H9 (cell line): ENCODE data around the gene FAM184A. TPM values are rescaled to one million over a fixed set of nuclear protein-coding genes. Genes with fewer than 3 reads are reported as not detected.

Experiments
- DNase-seq: peaks from one replicate; pipeline ENCODE4 v3.0.0-alpha.2; 2017
- H2AFZ ChIP-seq: one replicate; pipeline ENCODE4 v1.6.1; 2013; ENCODE audit warnings: mild to moderate bottlenecking, low read length, control low read depth, moderate library complexity
- H2AK5ac ChIP-seq: 2 replicates; pipeline ENCODE4 v1.6.1; 2013; ENCODE audit warnings: low read length, control low read depth, mixed read lengths; ENCODE audit not compliant: insufficient read length
- H2BK120ac ChIP-seq: one replicate; pipeline ENCODE4 v1.6.1; 2013; ENCODE audit warnings: low read depth, mild to moderate bottlenecking, low read length, control low read depth, inconsistent platforms; ENCODE audit not compliant: poor library complexity, severe bottlenecking
- H2BK12ac ChIP-seq: 2 replicates; pipeline ENCODE4 v1.6.1; 2013; ENCODE audit warnings: low read length, control low read depth, mixed read lengths, low read depth; ENCODE audit not compliant: insufficient read length
- H2BK15ac ChIP-seq: 2 replicates; pipeline ENCODE4 v1.6.1; 2013; ENCODE audit warnings: low read depth, low read length, control low read depth
- H2BK20ac ChIP-seq: one replicate; pipeline ENCODE4 v1.6.1; 2013; ENCODE audit warnings: low read depth, mild to moderate bottlenecking, low read length, control low read depth, inconsistent platforms; ENCODE audit not compliant: poor library complexity, severe bottlenecking
- H2BK5ac ChIP-seq: 2 replicates; pipeline ENCODE4 v1.6.1; 2013; ENCODE audit warnings: low read length, control low read depth, mixed read lengths; ENCODE audit not compliant: insufficient read length
- H3K14ac ChIP-seq: 2 replicates; pipeline ENCODE4 v1.6.1; 2013; ENCODE audit warnings: low read length, control low read depth; ENCODE audit not compliant: insufficient read depth
- H3K18ac ChIP-seq: 2 replicates; pipeline ENCODE4 v1.6.1; 2013; ENCODE audit warnings: low read depth, mild to moderate bottlenecking, mixed read lengths, low read length, control low read depth; ENCODE audit not compliant: insufficient read length
- H3K23ac ChIP-seq: 2 replicates; pipeline ENCODE4 v1.6.1; 2013; ENCODE audit warnings: low read length, control low read depth, mixed read lengths, low read depth; ENCODE audit not compliant: insufficient read length
- H3K23me2 ChIP-seq: 2 replicates; pipeline ENCODE4 v1.6.1; 2013; ENCODE audit warnings: low read depth, mild to moderate bottlenecking, mixed read lengths, low read length, control low read depth; ENCODE audit not compliant: insufficient read length, poor library complexity, severe bottlenecking
- H3K27ac ChIP-seq: 2 replicates; pipeline ENCODE4 v1.5.1; 2013; ENCODE audit warnings: low read length, control low read depth, mixed read lengths, low read depth; ENCODE audit not compliant: insufficient read length
- H3K27me3 ChIP-seq: 2 replicates; pipeline ENCODE4 v1.6.1; 2013; ENCODE audit warnings: low read length, control low read depth, inconsistent platforms; ENCODE audit not compliant: insufficient read depth
- H3K4ac ChIP-seq: 2 replicates; pipeline ENCODE4 v1.6.1; 2013; ENCODE audit warnings: low read depth, mild to moderate bottlenecking, control low read depth, inconsistent platforms, low read length, moderate library complexity
- H3K4me1 ChIP-seq: 2 replicates; pipeline ENCODE4 v1.6.1; 2013; ENCODE audit warnings: low read length, control low read depth, inconsistent platforms; ENCODE audit not compliant: insufficient read depth
- H3K4me2 ChIP-seq: 2 replicates; pipeline ENCODE4 v1.6.1; 2013; ENCODE audit warnings: low read length, control low read depth, mixed read lengths; ENCODE audit not compliant: insufficient read length, insufficient read depth
- H3K56ac ChIP-seq: 2 replicates; pipeline ENCODE4 v1.6.1; 2013; ENCODE audit warnings: low read depth, mild to moderate bottlenecking, mixed read lengths, low read length, control low read depth; ENCODE audit not compliant: insufficient read length
- H3K79me1 ChIP-seq: 2 replicates; pipeline ENCODE4 v1.6.1; 2013; ENCODE audit warnings: low read depth, mild to moderate bottlenecking, moderate library complexity, low read length, control low read depth, inconsistent platforms; ENCODE audit not compliant: insufficient read depth, poor library complexity, severe bottlenecking
- H3K79me2 ChIP-seq: 2 replicates; pipeline ENCODE4 v1.6.1; 2013; ENCODE audit warnings: low read length, control low read depth, inconsistent platforms; ENCODE audit not compliant: insufficient read depth
- H3K9ac ChIP-seq: 2 replicates; pipeline ENCODE4 v1.6.1; 2013; ENCODE audit warnings: low read length, control low read depth, mixed read lengths; ENCODE audit not compliant: insufficient read length; ENCODE audit errors: extremely low read depth
- H3K9me3 ChIP-seq: one replicate; pipeline ENCODE4 v1.6.1; 2013; ENCODE audit warnings: low read depth, low read length, inconsistent platforms; ENCODE audit not compliant: control insufficient read depth
- H3T11ph ChIP-seq: one replicate; pipeline ENCODE4 v1.6.1; 2013; ENCODE audit warnings: mild to moderate bottlenecking, low read length, control low read depth, inconsistent platforms
- H4K20me1 ChIP-seq: one replicate; pipeline ENCODE4 v1.6.1; 2013; ENCODE audit not compliant: control insufficient read depth, insufficient read length, insufficient read depth
- H4K5ac ChIP-seq: 2 replicates; pipeline ENCODE4 v1.6.1; 2013; ENCODE audit warnings: low read depth, mild to moderate bottlenecking, mixed read lengths, low read length, control low read depth; ENCODE audit not compliant: insufficient read length
- H4K8ac ChIP-seq: replicated peaks from 2 replicates; pipeline ENCODE4 v1.6.1; 2013; ENCODE audit warnings: low read length, control low read depth, mixed read lengths, low read depth; ENCODE audit not compliant: insufficient read length
- H4K91ac ChIP-seq: 2 replicates; pipeline ENCODE4 v1.6.1; 2013; ENCODE audit warnings: low read depth, mild to moderate bottlenecking, moderate library complexity, mixed read lengths, low read length, control low read depth; ENCODE audit not compliant: insufficient read length
- H3K27ac Mint-ChIP-seq, 3 experiments: 2 replicates in 2 of 3; 3 replicates in 1 of 3; pipeline ENCODE4 v1.8.0; 2020 to 2021; ENCODE audit warnings: mixed read lengths in 3 of 3, mild to moderate bottlenecking in 1 of 3, moderate library complexity in 1 of 3
- H3K27me3 Mint-ChIP-seq: 2 replicates; pipeline ENCODE4 v1.8.0; 2021; ENCODE audit warnings: low read depth, mild to moderate bottlenecking, moderate library complexity, mixed read lengths
- H3K36me3 Mint-ChIP-seq, 3 experiments: 2 replicates in 2 of 3; 3 replicates in 1 of 3; pipeline ENCODE4 v1.8.0; 2020 to 2021; ENCODE audit warnings: low read depth in 3 of 3, mixed read lengths in 3 of 3; ENCODE audit not compliant: insufficient read depth in 1 of 3
- H3K4me1 Mint-ChIP-seq, 2 experiments: 2 replicates each; pipeline ENCODE4 v1.8.0; 2020; ENCODE audit warnings: mixed read lengths in 2 of 2
- H3K4me3 Mint-ChIP-seq, 2 experiments: 2 replicates in 1 of 2; 3 replicates in 1 of 2; pipeline ENCODE4 v1.8.0; 2020 to 2021; ENCODE audit warnings: mild to moderate bottlenecking in 2 of 2, mixed read lengths in 2 of 2, moderate library complexity in 1 of 2
- H3K9me3 Mint-ChIP-seq, 2 experiments: 2 replicates in 1 of 2; 3 replicates in 1 of 2; pipeline ENCODE4 v1.8.0; 2020; ENCODE audit warnings: mild to moderate bottlenecking in 2 of 2, mixed read lengths in 2 of 2, moderate library complexity in 1 of 2
- CTCF ChIP-seq: fragments of 200-600 bp; sonication (generic); conservative IDR thresholded peaks from 3 replicates; pipeline ENCODE4 v1.8.0; 2021; ENCODE audit warnings: antibody characterized with exemption, mild to moderate bottlenecking
- WGBS: extraction: QIAGEN DNeasy Blood & Tissue Kit; methylation state at CpG from one replicate; pipeline ENCODE4 v1.1.7; 2013; ENCODE audit warnings: missing lambda C conversion rate, low lambda C conversion rate, mixed read lengths; ENCODE audit not compliant: insufficient read length; ENCODE audit errors: extremely low coverage; 5-methylcytosine and 5-hydroxymethylcytosine counted together
- total RNA-seq: library from RNA; stranded (reverse); gene quantifications from 2 replicates; pipeline ENCODE4 v1.2.1, GENCODE V29; 2021

Gene FAM184A
- total RNA-seq, 1 experiment from 2014 or later = 11.4 TPM

GRCh38 chr6:119077391-119077642 is 1.1 kb downstream of the FAM184A start:
- no peak overlapping the region for H2BK5ac ChIP-seq
- H2BK20ac ChIP-seq = no peak overlapping the region
- peaks cover 2 to 9% (median 6%) of the 10 kb centered on the region in 3 experiments for H3K36me3 Mint-ChIP-seq
- H3K79me1 ChIP-seq = no peaks in the 10 kb centered on the region
- H3K4me1 ChIP-seq = no peaks in the 10 kb centered on the region
- no peak for TF ChIP-seq CTCF
- H2AFZ ChIP-seq = no peak overlapping the region
- peaks cover 31 to 32% of the 10 kb centered on the region in 2 experiments for H3K4me1 Mint-ChIP-seq
- H3T11ph ChIP-seq = no peak overlapping the region
- H2BK15ac ChIP-seq = no peak overlapping the region
- peaks cover 8% of the 10 kb centered on the region for H3K23me2 ChIP-seq
- no peak overlapping the region for H3K4ac ChIP-seq
- peak overlapping the region; percentile 82 for H3K4me2 ChIP-seq
- H3K9ac ChIP-seq = no peak overlapping the region
- no peaks in the 10 kb centered on the region for H4K20me1 ChIP-seq
- no peaks in the 10 kb centered on the region; the same call in 1 of the 2 replicates for H3K27me3 ChIP-seq
- no peak overlapping the region for H4K91ac ChIP-seq
- H3K14ac ChIP-seq = no peak overlapping the region
- peaks cover 10 to 14% of the 10 kb centered on the region in 2 experiments for H3K9me3 Mint-ChIP-seq
- H3K18ac ChIP-seq = no peak overlapping the region
- H2BK12ac ChIP-seq = no peak overlapping the region
- no peak overlapping the region for H4K8ac ChIP-seq
- DNase-seq = no peak
- no peak overlapping the region for H4K5ac ChIP-seq
- no peak overlapping the region for H3K56ac ChIP-seq
- H3K4me3 Mint-ChIP-seq = peak overlapping the region; percentile 73 to 82
- H3K27me3 Mint-ChIP-seq = peaks cover 37% of the 10 kb centered on the region
- no peak overlapping the region for H3K27ac Mint-ChIP-seq
- no peak overlapping the region for H2BK120ac ChIP-seq
- no peak overlapping the region for H3K23ac ChIP-seq
- no peaks in the 10 kb centered on the region for H3K79me2 ChIP-seq
- H3K27ac ChIP-seq = no peak overlapping the region
- H2AK5ac ChIP-seq = no peak overlapping the region
- WGBS = no CpG with 5 or more reads among the region's 3 CpGs
- H3K9me3 ChIP-seq = no peaks in the 10 kb centered on the region
